Ascending aorta (tissue), 2 donors: ENCODE results near the gene MYO18A. TPM values are rescaled to one million over a fixed set of nuclear protein-coding genes. Genes with fewer than 3 reads are reported as not detected.

Experiments
- DNase-seq, 2 donors: peaks; one replicate each; pipeline ENCODE4 v3.0.0-alpha.2; 2019; ENCODE audit warnings: low spot score in 2 of 2
- H3K27ac ChIP-seq, 2 donors: fragments of 200-600 bp; sonication (generic); one replicate each; pipeline ENCODE4 v1.5.1; 2016 to 2017; ENCODE audit warnings: mild to moderate bottlenecking in 1 of 2
- H3K27me3 ChIP-seq: fragments of 200-600 bp; sonication (generic); one replicate; pipeline ENCODE4 v1.5.1; 2017
- H3K36me3 ChIP-seq, 2 donors: fragments of 200-600 bp; sonication (generic); one replicate each; pipeline ENCODE4 v1.5.1; 2016
- H3K4me1 ChIP-seq, 2 donors: fragments of 200-600 bp; sonication (generic); one replicate each; pipeline ENCODE4 v1.5.1; 2016 to 2017; ENCODE audit warnings: mild to moderate bottlenecking in 1 of 2
- H3K4me3 ChIP-seq, 2 donors: fragments of 200-600 bp; sonication (generic); one replicate each; pipeline ENCODE4 v1.5.1; 2016 to 2017; ENCODE audit warnings: mild to moderate bottlenecking in 1 of 2
- H3K9me3 ChIP-seq, 2 donors: fragments of 200-600 bp; sonication (generic); one replicate each; pipeline ENCODE4 v1.5.1; 2016
- CTCF ChIP-seq, 3 experiments: fragments of 200-600 bp in 2 of 3; fragments of 450-650 bp in 1 of 3; sonication (generic) in 2 of 3; IDR thresholded peaks; one replicate each; pipeline ENCODE4 v1.5.1; 2016 to 2019; ENCODE audit warnings: antibody characterized with exemption in 3 of 3, mild to moderate bottlenecking in 1 of 3, moderate library complexity in 1 of 3
- intact Hi-C: fragments of 100-400 bp; cut with DNase I; formaldehyde crosslinking; loops from one replicate; pipeline ENCODE4 v1.15.1; 2023
- total RNA-seq: library from RNA; depleted of rRNA; stranded (reverse); fragments of >200 nt; gene quantifications from one replicate; pipeline ENCODE4 v1.1.0, GENCODE V29; 2016

Gene MYO18A
- total RNA-seq, 1 donor from 2014 or later = 185 TPM

- H3K4me1 ChIP-seq = no peaks in the 10 kb centered on the region
- H3K4me3 ChIP-seq = no peak overlapping the region
- no peak for DNase-seq
- intact Hi-C loops = no loop called here
- no peak for TF ChIP-seq CTCF (IDR thresholded peaks at IDR 0.05)
- no peaks in the 10 kb centered on the region for H3K9me3 ChIP-seq
- H3K36me3 ChIP-seq = peaks cover 46 to 77% of the 10 kb centered on the region in 2 donors
- H3K27ac ChIP-seq = no peak overlapping the region
- no peaks in the 10 kb centered on the region for H3K27me3 ChIP-seq
Observed at GRCh38 chr17:29079887-29080286, 100.3 kb downstream of the MYO18A start.

- no peaks in the 10 kb centered on the region for H3K4me1 ChIP-seq
- no peak overlapping the region for H3K4me3 ChIP-seq
- TF ChIP-seq CTCF (IDR thresholded peaks at IDR 0.05) = no peak
- H3K9me3 ChIP-seq = no peaks in the 10 kb centered on the region
- peaks cover 43 to 72% of the 10 kb centered on the region in 2 donors for H3K36me3 ChIP-seq
- no peak for DNase-seq
- no peaks in the 10 kb centered on the region for H3K27me3 ChIP-seq
- H3K27ac ChIP-seq = no peak overlapping the region
- intact Hi-C loops = no loop called here
Observed at GRCh38 chr17:29079433-29079832, 100.8 kb downstream of the MYO18A start.

- intact Hi-C loops = no loop called here
- Histone ChIP-seq H3K4me3 (no peak overlapping the region), H3K9me3 (no peaks in the 10 kb centered on the region), H3K4me1 (no peaks in the 10 kb centered on the region), H3K36me3 (peaks cover 40 to 64% of the 10 kb centered on the region in 2 donors), H3K27ac (no peak overlapping the region), H3K27me3 (no peaks in the 10 kb centered on the region)
- no peak for DNase-seq
- no peak for TF ChIP-seq CTCF (IDR thresholded peaks at IDR 0.05)
Observed at GRCh38 chr17:29078183-29079045, 101.8 kb downstream of the MYO18A start.

GRCh38 chr17:29077320-29077719, 102.9 kb downstream of the MYO18A start:
- H3K27me3 ChIP-seq = no peaks in the 10 kb centered on the region
- intact Hi-C loops = no loop called here
- H3K4me1 ChIP-seq = no peaks in the 10 kb centered on the region
- H3K27ac ChIP-seq = no peak overlapping the region
- peaks cover 35 to 54% of the 10 kb centered on the region in 2 donors for H3K36me3 ChIP-seq
- no peak for TF ChIP-seq CTCF (IDR thresholded peaks at IDR 0.05)
- no peak overlapping the region for H3K4me3 ChIP-seq
- no peak for DNase-seq
- H3K9me3 ChIP-seq = no peaks in the 10 kb centered on the region

GRCh38 chr17:29076722-29077121, 103.5 kb downstream of the MYO18A start:
- intact Hi-C loops = no loop called here
- Histone ChIP-seq H3K27ac (no peak overlapping the region), H3K27me3 (no peaks in the 10 kb centered on the region), H3K4me1 (no peaks in the 10 kb centered on the region), H3K36me3 (peaks cover 31 to 48% of the 10 kb centered on the region in 2 donors), H3K4me3 (no peak overlapping the region), H3K9me3 (no peaks in the 10 kb centered on the region)
- no peak for DNase-seq
- TF ChIP-seq CTCF (IDR thresholded peaks at IDR 0.05) = no peak
